ENCODE results near the gene TMEM125.

The TMEM125 gene

DNA sequence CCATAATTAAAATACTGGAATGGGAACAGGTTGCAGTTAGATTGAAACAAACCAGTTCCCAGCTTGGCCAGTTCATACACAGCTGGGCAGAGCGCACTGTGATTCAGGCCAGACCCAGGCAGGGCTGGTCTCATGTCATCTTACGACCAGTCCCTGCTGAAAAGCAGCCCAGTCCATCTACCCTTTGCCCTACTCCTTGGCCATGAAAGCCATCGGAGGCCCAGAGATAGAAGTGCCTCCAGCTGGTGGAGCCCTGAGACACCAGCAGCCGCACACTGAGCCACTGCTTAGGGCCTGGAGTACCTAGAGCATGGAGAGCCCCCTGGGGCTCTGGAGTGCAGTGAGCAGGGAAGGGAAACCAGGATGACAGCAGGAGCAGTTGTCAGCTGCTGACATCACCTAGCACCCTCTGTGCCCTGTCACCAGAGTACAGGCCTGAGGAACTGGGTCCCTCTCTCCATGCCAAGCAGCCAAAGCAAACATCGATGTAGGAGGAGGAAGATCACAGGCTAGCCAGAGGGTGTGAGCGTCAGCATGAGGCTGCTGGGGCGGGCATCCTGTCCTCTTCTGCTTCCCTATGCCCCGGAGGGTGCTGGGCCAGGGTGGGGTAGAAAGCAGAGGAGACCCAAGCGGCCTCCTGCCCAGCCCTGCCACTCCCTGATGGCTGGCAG lies 34.2 kb upstream of the TMEM125 start:
- TF ChIP-seq GATA1 (IDR thresholded peaks at IDR 0.05; ENCODE audit: low read depth, low read length): no peak
- TF ChIP-seq POLR2A (IDR thresholded peaks at IDR 0.05; ENCODE audit: low read length): no peak
- no peak for DNase-seq

DNA sequence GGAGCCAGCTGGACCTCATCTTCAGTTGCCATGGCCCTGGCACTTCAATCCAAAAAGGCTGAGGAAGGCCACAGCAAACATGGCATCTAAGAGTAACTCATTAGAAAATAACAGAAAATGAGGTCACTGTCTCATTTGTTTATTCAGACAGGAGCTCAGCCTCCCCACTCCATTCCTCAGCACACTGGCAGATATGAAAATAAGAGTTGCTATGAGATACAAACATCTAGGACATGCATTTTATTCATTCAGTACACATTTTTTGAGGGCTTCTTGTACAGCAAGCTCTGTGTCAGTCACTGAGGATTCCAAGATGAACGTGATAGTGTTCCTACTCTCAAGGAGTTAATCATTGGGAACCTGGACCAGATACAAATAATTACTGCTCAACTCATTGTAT lies 32.7 kb upstream of the TMEM125 start:
- no peak for DNase-seq
- no peak for TF ChIP-seq GATA1 (IDR thresholded peaks at IDR 0.05; ENCODE audit: low read depth, low read length)
- TF ChIP-seq POLR2A (IDR thresholded peaks at IDR 0.05; ENCODE audit: low read length): no peak

DNA sequence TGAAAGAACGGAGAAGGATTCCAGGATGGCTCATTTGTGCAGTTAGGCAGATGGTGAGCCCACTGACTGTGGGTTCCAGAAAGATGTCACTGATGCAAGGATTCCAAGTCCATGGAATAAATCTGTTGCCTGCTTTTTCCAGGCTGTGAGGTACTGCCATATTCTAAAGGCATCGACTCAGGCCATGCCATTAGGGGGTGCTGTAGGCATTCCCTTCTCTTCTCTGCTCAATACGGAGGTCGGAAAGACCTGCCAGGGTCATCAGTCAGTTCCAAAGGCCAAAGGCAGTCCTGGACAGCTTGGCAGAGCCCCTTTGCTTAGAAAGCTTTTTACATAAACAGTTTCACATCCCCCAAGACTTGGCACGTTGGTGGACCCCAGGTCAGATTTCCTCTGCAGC lies 31.7 kb upstream of the TMEM125 start:
- TF ChIP-seq GATA1 (IDR thresholded peaks at IDR 0.05; ENCODE audit: low read depth, low read length): no peak
- no peak for TF ChIP-seq POLR2A (IDR thresholded peaks at IDR 0.05; ENCODE audit: low read length)

DNA sequence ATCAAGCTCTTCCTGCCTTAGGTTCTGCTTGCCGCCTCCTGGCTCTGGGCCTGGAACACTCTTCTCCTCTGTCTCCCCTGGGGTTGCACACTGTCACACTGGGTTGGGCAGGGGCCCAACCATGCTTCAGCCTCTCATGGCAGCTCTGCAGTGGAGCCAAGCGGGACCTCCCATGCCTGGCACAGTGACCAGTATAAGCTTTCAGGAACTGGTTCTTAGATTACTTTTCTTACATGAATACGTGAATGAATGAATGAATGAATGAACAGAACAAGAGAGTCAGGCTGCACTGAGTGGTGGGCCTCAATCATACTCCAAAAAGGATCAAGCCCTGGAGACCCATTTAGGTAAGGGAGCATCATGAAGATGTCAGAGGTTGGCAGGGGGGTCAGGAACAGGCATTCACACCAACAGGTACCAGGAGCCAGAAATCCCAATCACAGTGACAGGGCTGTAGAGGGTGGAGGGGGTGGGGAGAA lies 30.8 kb upstream of the TMEM125 start:
- DNase-seq: no peak
- TF ChIP-seq POLR2A (IDR thresholded peaks at IDR 0.05; ENCODE audit: low read length): no peak
- TF ChIP-seq GATA1 (IDR thresholded peaks at IDR 0.05; ENCODE audit: low read depth, low read length): no peak

More for the DNA sequence above, 31.7 kb upstream of the TMEM125 start:
- peak; percentile 63 to 72 for DNase-seq

DNA sequence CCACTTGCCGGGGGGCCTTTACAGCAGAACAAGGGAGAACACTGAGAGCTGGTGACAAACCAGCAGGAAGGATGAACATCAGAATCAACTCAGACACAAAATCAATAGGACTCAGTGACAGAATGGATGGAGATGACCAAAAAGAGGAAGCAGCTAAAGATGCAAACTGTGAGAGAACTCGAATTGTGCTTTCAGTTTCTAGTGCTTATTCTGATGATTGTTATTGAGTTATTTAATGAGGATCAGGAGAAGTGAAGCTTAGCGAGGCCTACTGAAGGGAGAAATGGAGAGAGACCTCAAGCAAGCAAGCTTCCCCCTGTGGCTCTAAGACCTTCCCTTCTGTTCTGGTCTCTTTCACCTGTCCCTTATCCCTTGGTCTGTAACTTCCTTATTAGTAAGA lies 30.3 kb upstream of the TMEM125 start:
- no peak for DNase-seq
- no peak for TF ChIP-seq POLR2A (IDR thresholded peaks at IDR 0.05; ENCODE audit: low read length)
- no peak for TF ChIP-seq GATA1 (IDR thresholded peaks at IDR 0.05; ENCODE audit: low read depth, low read length)

DNA sequence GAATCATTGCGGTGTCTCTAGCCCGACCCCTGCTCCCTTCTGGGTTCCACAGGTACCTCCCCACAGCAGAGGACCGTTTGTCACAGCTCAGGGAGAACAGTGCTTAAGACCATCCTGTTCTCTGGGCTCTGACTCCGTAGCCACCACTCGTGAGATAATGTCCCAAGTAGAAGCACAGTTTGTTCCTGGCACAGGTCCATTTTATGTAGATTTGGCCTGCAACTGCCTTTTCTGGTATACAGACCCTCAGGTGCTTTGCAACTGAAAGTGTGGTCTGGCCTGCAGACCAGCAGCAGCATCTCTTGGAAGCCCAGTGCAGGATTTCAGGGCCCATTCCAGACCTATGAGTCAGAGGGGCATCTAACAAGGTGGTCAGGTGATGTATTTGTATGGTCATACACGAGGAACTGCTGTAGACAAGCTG lies 28.4 kb upstream of the TMEM125 start:
- no peak for DNase-seq
- TF ChIP-seq POLR2A (IDR thresholded peaks at IDR 0.05; ENCODE audit: low read length): no peak
- no peak for TF ChIP-seq GATA1 (IDR thresholded peaks at IDR 0.05; ENCODE audit: low read depth, low read length)

DNA sequence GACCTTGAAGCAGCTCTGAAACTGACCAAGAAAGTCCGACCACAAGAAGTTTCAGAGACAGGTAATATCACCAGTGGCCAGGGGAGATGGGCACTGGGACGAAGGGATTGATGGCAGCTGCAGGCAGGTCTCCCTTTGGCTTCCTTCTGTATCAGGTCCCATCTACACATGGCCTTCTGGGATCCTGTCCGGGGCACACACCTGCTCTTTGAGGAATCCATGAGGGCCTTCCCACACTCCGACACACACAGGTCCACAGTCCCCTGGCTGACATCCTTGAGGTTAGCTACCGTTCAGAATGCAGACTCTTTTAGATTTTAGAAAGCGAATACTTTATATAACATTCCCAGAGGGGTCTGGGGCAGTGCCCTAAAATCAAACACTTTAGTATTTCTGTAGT lies 26.5 kb upstream of the TMEM125 start:
- no peak for TF ChIP-seq GATA1 (IDR thresholded peaks at IDR 0.05; ENCODE audit: low read depth, low read length)
- TF ChIP-seq POLR2A (IDR thresholded peaks at IDR 0.05; ENCODE audit: low read length): no peak

DNA sequence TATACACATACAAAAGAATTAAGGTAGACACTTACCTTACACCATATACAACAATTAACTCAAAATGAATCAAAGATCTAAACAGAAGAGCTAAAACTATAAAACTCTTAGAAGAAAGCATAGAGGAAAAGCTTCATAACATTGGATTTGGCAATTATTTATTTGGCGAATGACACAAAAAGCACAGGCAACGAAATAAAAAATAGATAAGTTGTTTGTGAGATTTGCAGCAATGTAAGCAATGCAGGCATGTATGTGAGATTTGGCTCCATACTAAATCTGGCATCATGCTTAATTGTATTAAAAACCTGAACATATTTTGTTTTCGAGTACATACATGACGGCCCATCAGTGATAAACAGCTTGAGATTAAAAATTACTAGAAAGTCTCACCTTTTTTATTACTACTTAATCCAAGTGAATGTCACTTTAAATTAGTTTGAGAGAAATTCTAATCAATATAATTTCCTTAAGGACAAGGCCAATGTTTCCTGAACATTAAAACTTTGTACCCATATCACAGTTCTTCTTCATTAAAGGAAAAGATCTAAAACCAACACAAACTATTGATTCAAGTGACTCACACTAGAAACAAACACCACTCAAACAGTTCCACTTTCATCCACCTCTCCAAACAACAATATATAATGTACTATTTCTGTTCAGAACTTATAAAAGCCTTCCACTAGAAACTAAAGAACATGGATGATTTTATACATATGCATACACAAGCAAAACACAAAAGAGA lies 23.1 kb upstream of the TMEM125 start:
- no peak for TF ChIP-seq POLR2A (IDR thresholded peaks at IDR 0.05; ENCODE audit: low read length)
- DNase-seq: no peak

More for the DNA sequence above, 26.5 kb upstream of the TMEM125 start:
- no peak for DNase-seq

DNA sequence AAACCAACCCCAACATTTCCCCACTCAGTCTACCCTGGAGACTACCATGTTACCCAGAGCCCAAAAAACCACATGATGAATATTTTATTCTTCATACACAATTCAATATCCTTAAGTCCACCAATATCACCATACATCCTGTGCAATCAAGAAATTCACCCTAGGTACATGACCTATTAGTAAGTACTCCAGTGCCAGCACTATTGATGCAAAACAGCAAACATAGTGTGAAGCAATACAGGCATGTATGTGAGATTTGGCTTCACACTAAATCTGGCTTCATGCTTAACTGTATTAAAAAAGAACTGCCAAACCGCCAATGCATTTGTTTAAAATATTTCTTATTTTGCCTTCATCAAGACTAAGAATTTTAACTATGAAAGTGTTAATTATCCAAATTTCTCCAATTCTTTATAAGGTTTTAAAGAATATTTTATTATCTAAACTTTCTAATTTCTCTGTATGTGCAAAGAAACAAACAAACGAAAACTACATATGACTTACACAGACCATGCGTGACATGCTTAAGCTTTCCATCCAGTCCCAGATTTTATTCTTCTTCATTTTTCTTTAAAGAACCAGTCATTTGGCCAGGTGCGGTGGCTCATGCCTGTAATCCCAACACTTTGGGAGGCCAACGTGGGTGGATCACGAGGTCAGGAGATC lies 22.4 kb upstream of the TMEM125 start:
- no peak for DNase-seq
- TF ChIP-seq GATA1 (IDR thresholded peaks at IDR 0.05; ENCODE audit: low read depth, low read length) (no peak), POLR2A (IDR thresholded peaks at IDR 0.05; ENCODE audit: low read length) (no peak)

DNA sequence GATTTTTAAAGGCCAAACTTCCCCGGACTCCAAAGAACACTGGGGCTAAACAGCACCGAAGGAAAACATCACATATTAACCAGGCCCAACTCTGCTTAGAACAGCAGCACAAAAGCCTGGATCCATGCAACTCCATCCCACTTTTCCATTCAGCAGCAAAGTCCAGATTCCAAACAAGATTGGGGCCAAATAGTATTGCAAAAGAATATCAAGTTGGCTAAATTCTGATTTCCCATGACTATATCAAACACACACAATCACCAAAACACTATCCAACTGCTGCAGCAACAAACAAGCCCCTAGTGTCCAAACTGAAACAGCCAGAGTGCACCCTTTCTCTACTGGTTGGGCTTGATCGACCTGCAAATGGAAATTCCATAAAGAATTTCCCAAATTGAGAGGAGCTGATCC lies 19.4 kb upstream of the TMEM125 start:
- no peak for DNase-seq
- no peak for TF ChIP-seq POLR2A (IDR thresholded peaks at IDR 0.05; ENCODE audit: low read length)
- no peak for TF ChIP-seq GATA1 (IDR thresholded peaks at IDR 0.05; ENCODE audit: low read depth, low read length)

DNA sequence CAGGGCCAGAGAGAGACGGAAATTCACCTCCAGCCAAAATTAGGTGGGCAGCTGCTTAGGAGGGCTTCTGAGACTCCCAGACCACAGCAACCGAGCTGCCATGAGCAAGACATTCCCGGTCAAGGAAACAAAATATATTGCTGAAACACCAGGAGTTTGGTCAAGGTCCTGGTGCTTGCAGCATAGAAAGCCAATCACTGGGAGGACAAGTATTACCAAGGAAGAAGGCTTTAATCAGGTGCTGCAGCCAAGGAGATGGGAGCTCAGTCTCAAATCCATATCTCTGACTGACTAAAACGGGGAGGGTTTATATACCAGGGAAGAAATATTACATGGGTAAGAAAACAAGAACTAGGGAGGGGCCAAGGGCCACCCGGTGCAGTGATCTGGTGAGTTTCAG lies 18.8 kb upstream of the TMEM125 start:
- DNase-seq: no peak
- TF ChIP-seq GATA1 (IDR thresholded peaks at IDR 0.05; ENCODE audit: low read depth, low read length) (no peak), POLR2A (IDR thresholded peaks at IDR 0.05; ENCODE audit: low read length) (no peak)

DNA sequence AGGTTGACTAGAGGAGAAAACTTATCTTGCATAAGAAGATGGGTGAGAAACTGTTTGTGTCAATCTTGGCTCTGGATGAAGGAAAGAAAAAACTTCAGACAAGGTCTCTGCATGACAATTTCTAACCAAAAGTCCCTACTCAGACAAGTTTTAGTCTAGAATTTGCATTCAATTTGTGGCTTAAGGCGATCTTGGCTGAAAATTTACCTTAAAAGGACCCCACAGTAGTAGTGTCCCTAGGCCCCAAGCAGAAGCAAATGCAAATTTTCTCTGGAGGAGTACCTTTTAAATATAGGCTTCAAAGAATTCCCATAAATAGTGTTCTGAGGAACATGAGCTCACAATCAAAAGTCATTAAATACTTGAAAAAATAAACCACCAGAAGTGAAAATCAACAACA lies 17.6 kb upstream of the TMEM125 start:
- no peak for TF ChIP-seq POLR2A (IDR thresholded peaks at IDR 0.05; ENCODE audit: low read length)
- TF ChIP-seq GATA1 (IDR thresholded peaks at IDR 0.05; ENCODE audit: low read depth, low read length): no peak
- DNase-seq: no peak

DNA sequence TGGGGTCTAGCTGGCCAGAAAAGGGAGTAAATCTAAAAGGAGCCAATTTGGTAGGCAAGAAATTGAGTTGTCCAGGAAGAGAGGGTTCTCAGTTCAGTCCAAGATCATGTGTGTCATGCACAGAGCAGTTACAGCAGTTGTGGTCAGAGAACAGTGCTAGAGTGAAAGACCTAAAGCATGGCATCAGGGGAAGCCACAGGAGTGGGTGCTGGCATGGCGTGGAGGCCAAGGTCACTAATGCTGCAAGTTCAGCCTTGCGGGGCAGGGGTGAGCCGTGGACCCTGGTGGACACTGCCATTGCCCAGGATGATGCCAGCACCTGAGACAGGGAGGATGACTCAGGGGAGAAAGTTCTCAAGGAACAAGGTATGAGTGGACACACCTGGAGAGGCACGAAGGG lies 16.6 kb upstream of the TMEM125 start:
- TF ChIP-seq GATA1 (IDR thresholded peaks at IDR 0.05; ENCODE audit: low read depth, low read length) (no peak), POLR2A (IDR thresholded peaks at IDR 0.05; ENCODE audit: low read length) (no peak)
- no peak for DNase-seq

DNA sequence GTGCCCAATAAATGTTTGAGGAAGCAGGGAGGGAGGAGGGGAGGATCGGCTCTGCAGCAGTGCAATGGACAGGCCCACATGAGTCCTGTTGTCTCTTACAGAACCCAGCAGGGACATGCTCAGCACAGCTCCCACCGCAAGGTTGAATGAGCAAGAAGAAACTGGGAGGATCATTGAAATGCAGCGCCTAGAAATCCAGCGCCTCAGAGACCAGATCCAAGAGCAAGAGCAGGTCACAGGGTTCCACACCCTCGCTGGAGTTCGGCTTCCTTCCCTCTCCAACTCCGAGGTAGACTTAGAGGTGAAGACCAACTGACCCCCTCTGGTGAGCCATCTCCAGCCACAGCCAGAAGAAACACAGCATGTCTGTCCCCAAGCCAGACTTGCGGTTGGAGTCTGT lies 15.9 kb upstream of the TMEM125 start:
- DNase-seq: no peak
- TF ChIP-seq GATA1 (IDR thresholded peaks at IDR 0.05; ENCODE audit: low read depth, low read length) (no peak), POLR2A (IDR thresholded peaks at IDR 0.05; ENCODE audit: low read length) (no peak)
